Measurements from ENCODE around the gene GPC5. TPM values are rescaled to one million over a fixed set of nuclear protein-coding genes. Genes with fewer than 3 reads are reported as not detected.

Gene GPC5
- total RNA-seq, 2 donors from 2014 or later = 0.83 to 1.3 TPM

DNA sequence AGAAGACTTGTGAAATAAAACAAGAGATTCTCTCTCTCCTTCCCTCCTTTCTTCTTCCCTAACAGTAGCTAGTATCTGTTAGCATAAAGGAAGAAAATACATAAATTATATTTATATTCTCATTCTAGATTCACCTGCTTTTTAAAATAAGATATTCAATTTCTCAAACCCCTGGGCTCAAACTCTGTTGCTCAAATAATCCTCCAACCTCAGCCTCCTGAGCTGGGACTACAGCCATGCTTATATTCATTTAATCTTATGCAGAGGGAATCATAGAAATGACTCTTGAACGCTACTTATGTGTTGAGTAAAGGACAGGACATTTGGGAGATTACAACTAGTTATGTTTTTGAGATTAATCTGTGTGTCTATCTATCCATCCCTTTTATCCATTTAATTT, 56.2 kb downstream of the GPC5 start:
- DNase-seq (ENCODE audit: low spot score) = no peak
- Histone ChIP-seq H3K9me3 (no peaks in the 10 kb centered on the region), H3K27me3 (no peaks in the 10 kb centered on the region), H3K36me3 (no peaks in the 10 kb centered on the region), H3K4me1 (no peaks in the 10 kb centered on the region), H3K27ac (no peak overlapping the region), H3K4me3 (no peak overlapping the region)
- TF ChIP-seq, protein P1, sequence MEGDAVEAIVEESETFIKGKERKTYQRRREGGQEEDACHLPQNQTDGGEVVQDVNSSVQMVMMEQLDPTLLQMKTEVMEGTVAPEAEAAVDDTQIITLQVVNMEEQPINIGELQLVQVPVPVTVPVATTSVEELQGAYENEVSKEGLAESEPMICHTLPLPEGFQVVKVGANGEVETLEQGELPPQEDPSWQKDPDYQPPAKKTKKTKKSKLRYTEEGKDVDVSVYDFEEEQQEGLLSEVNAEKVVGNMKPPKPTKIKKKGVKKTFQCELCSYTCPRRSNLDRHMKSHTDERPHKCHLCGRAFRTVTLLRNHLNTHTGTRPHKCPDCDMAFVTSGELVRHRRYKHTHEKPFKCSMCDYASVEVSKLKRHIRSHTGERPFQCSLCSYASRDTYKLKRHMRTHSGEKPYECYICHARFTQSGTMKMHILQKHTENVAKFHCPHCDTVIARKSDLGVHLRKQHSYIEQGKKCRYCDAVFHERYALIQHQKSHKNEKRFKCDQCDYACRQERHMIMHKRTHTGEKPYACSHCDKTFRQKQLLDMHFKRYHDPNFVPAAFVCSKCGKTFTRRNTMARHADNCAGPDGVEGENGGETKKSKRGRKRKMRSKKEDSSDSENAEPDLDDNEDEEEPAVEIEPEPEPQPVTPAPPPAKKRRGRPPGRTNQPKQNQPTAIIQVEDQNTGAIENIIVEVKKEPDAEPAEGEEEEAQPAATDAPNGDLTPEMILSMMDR (IDR thresholded peaks at IDR 0.05) = no peak

DNA sequence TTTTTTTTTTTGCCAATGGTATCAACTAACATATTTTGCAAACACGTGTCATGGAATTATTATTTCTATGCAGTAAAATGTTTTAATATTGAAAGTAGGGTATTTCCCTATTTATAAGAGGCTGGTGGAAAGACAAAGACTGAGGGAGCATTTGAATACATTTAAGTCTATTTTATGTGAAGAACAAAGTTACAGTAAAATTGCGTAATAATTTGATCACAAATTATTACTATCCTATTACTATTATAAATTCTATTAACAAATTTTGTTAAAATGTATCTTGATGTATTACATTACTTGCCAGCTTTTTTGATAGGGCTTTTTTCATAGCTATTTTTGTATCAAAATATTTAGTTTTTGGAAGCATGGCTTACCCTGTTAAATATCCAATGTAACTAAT, 58.4 kb downstream of the GPC5 start:
- no peaks in the 10 kb centered on the region for H3K36me3 ChIP-seq
- TF ChIP-seq, protein P1 (IDR thresholded peaks at IDR 0.05) = no peak
- H3K4me1 ChIP-seq = no peaks in the 10 kb centered on the region
- H3K27me3 ChIP-seq = no peaks in the 10 kb centered on the region
- H3K9me3 ChIP-seq = no peaks in the 10 kb centered on the region
- DNase-seq (ENCODE audit: low spot score) = no peak
- H3K4me3 ChIP-seq = no peak overlapping the region
- no peak overlapping the region for H3K27ac ChIP-seq

DNA sequence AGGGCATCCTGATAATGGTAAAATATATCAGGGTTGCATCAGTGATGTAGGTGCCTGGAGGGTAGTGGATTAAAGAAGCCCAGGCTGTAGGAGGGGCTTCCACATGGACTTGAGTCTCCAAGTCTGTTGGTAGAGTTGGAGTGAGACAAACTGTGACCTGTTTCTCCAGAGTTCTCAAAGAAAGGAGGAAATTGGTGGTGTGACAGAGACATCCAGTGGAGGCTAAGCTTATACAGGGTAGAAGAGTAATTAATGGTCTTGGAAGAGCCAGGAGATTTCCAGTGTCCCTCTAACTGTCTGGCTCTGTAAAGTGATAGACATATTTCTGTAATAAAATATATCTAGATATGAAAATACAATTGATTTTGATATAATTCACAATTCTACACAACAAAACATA, 61.1 kb downstream of the GPC5 start:
- no peak for DNase-seq (ENCODE audit: low spot score)
- no peaks in the 10 kb centered on the region for H3K36me3 ChIP-seq
- H3K27ac ChIP-seq = no peak overlapping the region
- no peaks in the 10 kb centered on the region for H3K9me3 ChIP-seq
- H3K4me3 ChIP-seq = no peak overlapping the region
- H3K27me3 ChIP-seq = no peaks in the 10 kb centered on the region
- no peaks in the 10 kb centered on the region for H3K4me1 ChIP-seq
- TF ChIP-seq, protein P1 (IDR thresholded peaks at IDR 0.05) = no peak

DNA sequence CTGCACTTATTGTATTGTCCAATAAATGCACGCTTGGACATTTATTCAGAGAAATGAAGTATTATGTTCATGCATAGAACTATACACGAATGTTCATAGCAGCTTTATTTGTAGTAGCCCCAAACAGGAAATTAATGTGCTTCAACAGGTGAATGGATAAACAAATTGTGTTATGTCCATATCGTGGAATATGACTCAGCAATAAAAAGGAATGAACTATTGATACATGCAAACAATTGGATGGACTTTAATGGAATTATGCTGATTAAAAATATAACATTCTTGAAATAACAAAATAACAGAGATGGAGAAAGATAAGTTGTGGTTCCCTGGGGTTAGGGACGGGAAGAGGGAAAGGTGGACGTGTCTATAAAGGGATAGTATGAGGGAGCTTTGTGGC, 65.9 kb downstream of the GPC5 start:
- H3K4me1 ChIP-seq = no peaks in the 10 kb centered on the region
- DNase-seq (ENCODE audit: low spot score) = no peak
- no peak overlapping the region for H3K27ac ChIP-seq
- no peaks in the 10 kb centered on the region for H3K9me3 ChIP-seq
- no peak overlapping the region for H3K4me3 ChIP-seq
- no peaks in the 10 kb centered on the region for H3K27me3 ChIP-seq
- H3K36me3 ChIP-seq = no peaks in the 10 kb centered on the region
- TF ChIP-seq, protein P1 (IDR thresholded peaks at IDR 0.05) = no peak

DNA sequence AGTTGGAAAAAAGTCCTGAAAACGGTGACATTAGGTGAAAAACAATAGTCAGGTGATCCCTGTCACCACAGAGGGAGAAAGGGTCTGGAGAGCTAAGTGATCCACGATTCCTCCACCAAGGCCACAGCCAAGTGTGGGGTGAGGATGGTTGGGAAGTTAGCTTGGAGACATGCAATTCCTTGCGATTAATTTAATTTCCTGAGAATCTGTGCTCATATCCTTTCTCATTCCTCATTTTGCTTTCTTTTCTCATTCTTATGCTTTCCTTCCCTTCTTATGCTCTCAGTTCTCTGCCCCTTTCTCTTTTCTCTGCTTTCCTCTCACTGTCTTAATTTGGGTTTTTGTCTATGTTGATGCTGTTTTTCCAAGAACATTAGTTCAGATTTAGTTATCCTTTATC, 68.8 kb downstream of the GPC5 start:
- no peaks in the 10 kb centered on the region for H3K36me3 ChIP-seq
- H3K27ac ChIP-seq = no peak overlapping the region
- DNase-seq (ENCODE audit: low spot score) = no peak
- H3K27me3 ChIP-seq = no peaks in the 10 kb centered on the region
- TF ChIP-seq, protein P1 (IDR thresholded peaks at IDR 0.05) = no peak
- no peaks in the 10 kb centered on the region for H3K4me1 ChIP-seq
- H3K4me3 ChIP-seq = no peak overlapping the region
- H3K9me3 ChIP-seq = no peaks in the 10 kb centered on the region

DNA sequence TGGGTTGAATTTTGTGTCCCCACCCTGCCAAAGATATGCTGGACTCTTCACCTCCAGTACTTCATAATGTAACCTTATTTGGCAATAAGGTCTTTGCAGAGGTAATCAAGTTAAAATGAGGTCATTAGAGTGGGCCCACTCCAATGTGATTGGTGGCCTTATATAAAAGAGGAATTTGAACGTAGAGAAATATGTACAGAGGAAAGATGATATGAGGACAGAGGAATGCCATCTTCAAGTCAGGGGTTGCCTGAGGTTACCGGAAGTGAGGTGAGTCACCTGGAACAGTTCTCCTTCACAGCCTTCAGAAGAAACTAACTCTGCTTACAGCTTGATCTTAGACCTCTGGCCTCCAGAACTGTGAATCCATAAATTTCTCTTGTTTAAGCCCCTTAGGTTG, 69.9 kb downstream of the GPC5 start:
- no peak overlapping the region for H3K4me3 ChIP-seq
- H3K27ac ChIP-seq = no peak overlapping the region
- no peaks in the 10 kb centered on the region for H3K27me3 ChIP-seq
- TF ChIP-seq, protein P1 (IDR thresholded peaks at IDR 0.05) = no peak
- H3K4me1 ChIP-seq = no peaks in the 10 kb centered on the region
- no peaks in the 10 kb centered on the region for H3K36me3 ChIP-seq
- H3K9me3 ChIP-seq = no peaks in the 10 kb centered on the region
- no peak for DNase-seq (ENCODE audit: low spot score)

Measured in right atrium auricular region (tissue), 2 donors.